A673 (cell line): Measurements from ENCODE around the gene MTMR3. TPM values are rescaled to one million over a fixed set of nuclear protein-coding genes. Genes with fewer than 3 reads are reported as not detected.

ENCODE experiments used
- BruUV-seq: library from RNA; stranded (reverse); fragments of 400-500 nt; replicated peaks from 2 replicates; lab custom pipeline; 2021; lab: Mats Ljungman, UMichigan
- CTCF ChIA-PET: fragments of 300-600 bp; sonication (Branson Sonifier 250); formaldehyde crosslinking; loops from one replicate; lab custom pipeline; 2022; ENCODE audit warnings: antibody characterized with exemption; lab: Charles Lee
- POLR2A ChIA-PET: fragments of 300-600 bp; sonication (Branson Sonifier 250); formaldehyde crosslinking; loops from one replicate; lab custom pipeline; 2022; ENCODE audit warnings: antibody characterized with exemption; ENCODE audit not compliant: low non-redundant PET; lab: Charles Lee
- DNase-seq: peaks from one replicate; pipeline ENCODE4 v3.0.0-alpha.2; 2015; ENCODE audit warnings: low spot score
- H3K27ac ChIP-seq: fragments of 200-600 bp; sonication (generic); 2 replicates; pipeline ENCODE4 v1.5.1; 2016; ENCODE audit warnings: mixed run types, low read depth, mild to moderate bottlenecking, mixed read lengths, antibody characterized with exemption, low read length; ENCODE audit not compliant: poor library complexity, severe bottlenecking
- H3K27me3 ChIP-seq: fragments of 200-600 bp; sonication (generic); replicated peaks from 2 replicates; pipeline ENCODE4 v1.6.1; 2017; ENCODE audit warnings: mixed run types, low read depth, mild to moderate bottlenecking, mixed read lengths, antibody characterized with exemption, low read length; ENCODE audit not compliant: insufficient read depth, poor library complexity
- H3K36me3 ChIP-seq: fragments of 200-600 bp; sonication (generic); 2 replicates; pipeline ENCODE4 v1.6.1; 2016; ENCODE audit warnings: mixed run types, mild to moderate bottlenecking, mixed read lengths, antibody characterized with exemption, low read length; ENCODE audit not compliant: insufficient read depth, poor library complexity, severe bottlenecking
- H3K4me1 ChIP-seq: fragments of 200-600 bp; sonication (generic); 2 replicates; pipeline ENCODE4 v1.6.1; 2017; ENCODE audit warnings: mixed run types, mild to moderate bottlenecking, mixed read lengths, antibody characterized with exemption, low read length; ENCODE audit not compliant: insufficient read depth, poor library complexity, severe bottlenecking
- H3K4me3 ChIP-seq: fragments of 200-600 bp; sonication (generic); 2 replicates; pipeline ENCODE4 v1.5.1; 2016; ENCODE audit warnings: low read depth, mixed run types, mild to moderate bottlenecking, mixed read lengths, low read length; ENCODE audit not compliant: poor library complexity, severe bottlenecking
- H3K9me3 ChIP-seq: fragments of 200-600 bp; sonication (generic); 2 replicates; pipeline ENCODE4 v1.6.1; 2016; ENCODE audit warnings: mixed run types, low read depth, mild to moderate bottlenecking, mixed read lengths, antibody characterized with exemption, low read length; ENCODE audit not compliant: poor library complexity, severe bottlenecking
- EZH2 ChIP-seq: fragments of 200-600 bp; sonication (generic); IDR thresholded peaks from 2 replicates; pipeline ENCODE4 v1.6.1; 2017; ENCODE audit warnings: borderline replicate concordance, low read depth, mild to moderate bottlenecking, mixed read lengths, antibody characterized with exemption, low read length; ENCODE audit not compliant: poor library complexity, severe bottlenecking
- intact Hi-C: fragments of 100-400 bp; cut with micrococcal nuclease; formaldehyde crosslinking; loops from one replicate; pipeline ENCODE4 v1.10.0; 2022; ENCODE audit not compliant: unreplicated experiment
- total RNA-seq: library from RNA; stranded (reverse); gene quantifications from 2 replicates; pipeline ENCODE4 v1.2.3, GENCODE V29; 2021
- TF ChIP-seq, protein P1 (sequence below): fragments of 300-800, 200-600 bp; sonication (generic); conservative IDR thresholded peaks from 2 replicates; pipeline ENCODE4 v1.5.1; 2017; ENCODE audit warnings: low read depth, mild to moderate bottlenecking, antibody characterized with exemption, low read length, moderate library complexity, mixed read lengths

MTMR3 gene
- total RNA-seq, 1 experiment from 2014 or later: 25.0 TPM

DNA sequence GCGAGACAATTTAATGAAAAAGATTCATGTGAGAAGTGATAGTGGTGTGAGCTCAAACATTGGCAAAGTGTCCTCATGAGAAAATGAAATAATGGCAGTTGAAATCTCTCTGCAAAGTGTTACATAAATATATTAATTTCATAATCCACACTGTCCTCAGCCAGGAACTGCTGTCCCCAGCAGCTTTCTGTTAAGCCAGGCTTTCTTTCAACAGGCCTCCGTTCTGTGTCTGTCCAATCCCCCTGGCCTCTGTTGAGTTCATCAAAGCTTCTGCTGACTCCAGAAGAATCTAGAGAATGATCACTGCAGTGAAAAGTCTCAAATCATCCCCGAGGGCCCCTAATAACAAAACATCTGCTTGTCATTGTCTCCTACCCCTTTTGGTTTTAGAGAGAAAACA lies 34.9 kb upstream of the MTMR3 start:
- BruUV-seq: no TSS peak
- CTCF ChIA-PET: no interaction called here

GRCh38 chr22:29854432-29854831 lies 28.5 kb upstream of the MTMR3 start:
- POLR2A ChIA-PET: no interaction called here
- DNase-seq: no peak
- H3K4me1 ChIP-seq: no peaks in the 10 kb centered on the region
- BruUV-seq: no TSS peak
- CTCF ChIA-PET: no interaction called here
- H3K36me3 ChIP-seq: no peaks in the 10 kb centered on the region
- H3K27me3 ChIP-seq: no peaks in the 10 kb centered on the region
- no peak for TF ChIP-seq EZH2
- TF ChIP-seq, protein P1, sequence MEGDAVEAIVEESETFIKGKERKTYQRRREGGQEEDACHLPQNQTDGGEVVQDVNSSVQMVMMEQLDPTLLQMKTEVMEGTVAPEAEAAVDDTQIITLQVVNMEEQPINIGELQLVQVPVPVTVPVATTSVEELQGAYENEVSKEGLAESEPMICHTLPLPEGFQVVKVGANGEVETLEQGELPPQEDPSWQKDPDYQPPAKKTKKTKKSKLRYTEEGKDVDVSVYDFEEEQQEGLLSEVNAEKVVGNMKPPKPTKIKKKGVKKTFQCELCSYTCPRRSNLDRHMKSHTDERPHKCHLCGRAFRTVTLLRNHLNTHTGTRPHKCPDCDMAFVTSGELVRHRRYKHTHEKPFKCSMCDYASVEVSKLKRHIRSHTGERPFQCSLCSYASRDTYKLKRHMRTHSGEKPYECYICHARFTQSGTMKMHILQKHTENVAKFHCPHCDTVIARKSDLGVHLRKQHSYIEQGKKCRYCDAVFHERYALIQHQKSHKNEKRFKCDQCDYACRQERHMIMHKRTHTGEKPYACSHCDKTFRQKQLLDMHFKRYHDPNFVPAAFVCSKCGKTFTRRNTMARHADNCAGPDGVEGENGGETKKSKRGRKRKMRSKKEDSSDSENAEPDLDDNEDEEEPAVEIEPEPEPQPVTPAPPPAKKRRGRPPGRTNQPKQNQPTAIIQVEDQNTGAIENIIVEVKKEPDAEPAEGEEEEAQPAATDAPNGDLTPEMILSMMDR: no peak
- H3K4me3 ChIP-seq: no peak overlapping the region
- no peaks in the 10 kb centered on the region for H3K9me3 ChIP-seq
- no peak overlapping the region for H3K27ac ChIP-seq
- intact Hi-C loops: no loop called here

More for the DNA sequence above, 34.9 kb upstream of the MTMR3 start:
- no peak for DNase-seq
- no peak overlapping the region for H3K27ac ChIP-seq
- no peaks in the 10 kb centered on the region for H3K9me3 ChIP-seq
- TF ChIP-seq, protein P1: no peak
- no peak for TF ChIP-seq EZH2
- POLR2A ChIA-PET: interaction anchor here (0.6 kb wide), 1 partner anchor 201 kb away, joined by 15 read pairs; no protein-coding TSS in a partner anchor
- no peaks in the 10 kb centered on the region for H3K4me1 ChIP-seq
- H3K4me3 ChIP-seq: no peak overlapping the region
- H3K36me3 ChIP-seq: no peaks in the 10 kb centered on the region
- H3K27me3 ChIP-seq: no peaks in the 10 kb centered on the region
- intact Hi-C loops: no loop called here

DNA sequence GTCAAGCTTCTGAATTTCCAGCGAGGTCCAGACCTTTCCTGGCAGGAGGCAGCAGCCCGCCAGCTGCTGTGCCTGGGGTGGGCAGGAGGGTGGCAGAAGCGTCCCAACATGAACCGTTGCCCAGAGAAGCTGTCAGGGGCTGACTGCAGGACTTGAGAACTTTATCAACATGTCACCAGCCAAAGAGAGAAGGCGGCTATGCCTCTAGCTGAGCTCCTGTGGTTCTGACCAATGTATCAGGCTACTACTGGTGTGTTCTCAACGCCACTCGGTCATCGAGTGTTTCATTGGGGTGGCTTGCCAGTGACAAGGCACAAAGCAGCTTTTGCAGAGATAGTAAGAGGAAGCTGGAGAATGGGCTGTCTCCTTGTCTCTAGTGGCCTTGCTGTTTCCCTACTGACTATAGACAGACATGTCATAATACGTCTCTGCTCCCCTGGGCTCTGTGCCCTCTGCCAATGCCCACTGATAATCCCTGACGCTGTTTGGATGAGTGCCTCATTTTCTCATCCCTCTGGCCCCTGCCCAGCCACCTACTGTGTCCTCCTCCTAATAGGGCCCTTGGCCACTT lies 27.3 kb upstream of the MTMR3 start:
- H3K4me1 ChIP-seq: no peaks in the 10 kb centered on the region
- no peaks in the 10 kb centered on the region for H3K27me3 ChIP-seq
- DNase-seq: no peak
- BruUV-seq: no TSS peak
- ChIA-PET POLR2A (no interaction called here), CTCF (no interaction called here)
- H3K36me3 ChIP-seq: no peaks in the 10 kb centered on the region
- H3K27ac ChIP-seq: no peak overlapping the region
- no peak overlapping the region for H3K4me3 ChIP-seq
- no peaks in the 10 kb centered on the region for H3K9me3 ChIP-seq
- TF ChIP-seq EZH2: no peak
- TF ChIP-seq, protein P1: no peak
- intact Hi-C loops: no loop called here
